CD4-positive, alpha-beta T cell (primary cell): ENCODE results near the gene COL25A1. TPM values are rescaled to one million over a fixed set of nuclear protein-coding genes. Genes with fewer than 3 reads are reported as not detected.

Source experiments
- ATAC-seq: fragments of 200-7000 bp; cut with Tn5 transposase; one replicate; pipeline ENCODE4 v1.10.0; 2022; ENCODE audit warnings: mild to moderate bottlenecking; ENCODE audit not compliant: poor library complexity
- CTCF ChIA-PET: fragments of 350-600 bp; sonication (Branson Sonifier 250); formaldehyde crosslinking; loops from one replicate; lab custom pipeline; 2021; ENCODE audit warnings: antibody characterized with exemption, inconsistent platforms; lab: Charles Lee
- POLR2A ChIA-PET: fragments of 350-600 bp; sonication (Branson Sonifier 250); formaldehyde crosslinking; loops from one replicate; lab custom pipeline; 2021; ENCODE audit warnings: antibody characterized with exemption, inconsistent platforms; lab: Charles Lee
- DNase-seq, 14 experiments: peaks; one replicate each; pipeline ENCODE4 v3.0.0-alpha.2; 2013 to 2020; ENCODE audit warnings: mixed read lengths in 2 of 14
- H3K27ac ChIP-seq, 2 donors: one replicate each; pipeline versions ENCODE4 v1.5.1 to v1.7.0; 2013; ENCODE audit warnings: low read length in 2 of 2, low read depth in 1 of 2, mild to moderate bottlenecking in 1 of 2
- H3K27me3 ChIP-seq, 2 experiments: 1 replicate in 1 of 2; 2 replicates in 1 of 2; pipeline versions ENCODE4 v1.6.1 to v1.7.0; 2013; ENCODE audit warnings: low read length in 2 of 2, control low read depth in 1 of 2, mild to moderate bottlenecking in 1 of 2, moderate library complexity in 1 of 2; ENCODE audit not compliant: insufficient read depth in 2 of 2, control insufficient read depth in 1 of 2
- H3K36me3 ChIP-seq: one replicate; pipeline ENCODE4 v1.6.1; 2013; ENCODE audit warnings: low read length, control low read depth; ENCODE audit not compliant: insufficient read depth
- H3K4me1 ChIP-seq: one replicate; pipeline ENCODE4 v1.6.1; 2013; ENCODE audit warnings: low read length, control low read depth; ENCODE audit not compliant: insufficient read depth
- H3K4me3 ChIP-seq: one replicate; pipeline ENCODE4 v1.5.1; 2013; ENCODE audit warnings: mild to moderate bottlenecking, low read length, moderate library complexity
- H3K9me3 ChIP-seq, 2 experiments: 1 replicate in 1 of 2; 2 replicates in 1 of 2; pipeline versions ENCODE4 v1.6.1 to v1.7.0; 2013; ENCODE audit warnings: low read length in 2 of 2, mild to moderate bottlenecking in 2 of 2, control low read depth in 1 of 2, moderate library complexity in 1 of 2; ENCODE audit not compliant: control insufficient read depth in 1 of 2, insufficient read depth in 1 of 2
- H3K27ac Mint-ChIP-seq: one replicate; pipeline ENCODE4 v1.8.0; 2020; ENCODE audit warnings: mixed read lengths
- H3K27me3 Mint-ChIP-seq: one replicate; pipeline ENCODE4 v1.8.0; 2021; ENCODE audit warnings: mixed read lengths
- H3K36me3 Mint-ChIP-seq: one replicate; pipeline ENCODE4 v1.8.0; 2021; ENCODE audit warnings: low read depth, mixed read lengths
- H3K4me1 Mint-ChIP-seq: one replicate; pipeline ENCODE4 v1.8.0; 2021; ENCODE audit warnings: low read depth, mixed read lengths
- H3K4me3 Mint-ChIP-seq: one replicate; pipeline ENCODE4 v1.8.0; 2020; ENCODE audit warnings: mild to moderate bottlenecking, mixed read lengths
- H3K9me3 Mint-ChIP-seq: one replicate; pipeline ENCODE4 v1.8.0; 2020; ENCODE audit warnings: mixed read lengths
- intact Hi-C, 2 experiments: fragments of 100-400 bp; cut with DNase I in 1 of 2; cut with micrococcal nuclease in 1 of 2; formaldehyde crosslinking; loops; one replicate each; pipeline versions ENCODE4 v1.15.1 to v1.9.0; 2023 to 2025; cut with DNase I, micrococcal nuclease
- total RNA-seq, 174 experiments: library from RNA in 2 of 174; stranded (reverse) in 2 of 174; gene quantifications; one replicate each; pipeline ENCODE4 v1.2.3 and lab custom pipeline; 2021 to 2026
- TF ChIP-seq, protein P1 (sequence below): fragments of 200-600 bp; IDR thresholded peaks from one replicate; pipeline ENCODE4 v1.8.0; 2022; ENCODE audit warnings: antibody characterized with exemption, mild to moderate bottlenecking

The COL25A1 gene
- total RNA-seq, 2 experiments from 2014 or later: 0.42 TPM; not detected in 1

DNA sequence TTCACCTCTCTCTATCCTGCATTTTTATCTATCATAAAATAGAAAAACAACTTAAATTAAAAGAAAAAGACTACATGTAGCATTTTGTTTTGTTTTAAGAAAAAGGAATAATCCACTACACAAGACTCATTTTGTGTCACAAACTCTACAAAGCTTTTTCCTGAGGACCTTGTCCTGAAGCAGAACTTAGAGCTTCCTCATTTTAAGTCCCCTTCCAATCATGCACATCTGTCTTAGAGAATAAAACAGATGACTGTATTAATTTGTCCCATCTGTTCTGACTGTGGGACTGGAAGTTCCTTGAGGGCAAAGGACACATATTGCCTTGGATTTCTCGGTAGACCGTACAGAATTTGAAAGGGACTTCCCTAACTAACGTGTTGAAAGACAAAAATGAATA is 218.5 kb downstream of the COL25A1 start:
- Histone ChIP-seq H3K9me3 (no peaks in the 10 kb centered on the region), H3K36me3 (no peaks in the 10 kb centered on the region), H3K27ac (no peak overlapping the region), H3K4me3 (no peak overlapping the region), H3K27me3 (no peaks in the 10 kb centered on the region), H3K4me1 (no peaks in the 10 kb centered on the region)
- no peaks in the 10 kb centered on the region for H3K9me3 Mint-ChIP-seq
- TF ChIP-seq, protein P1, sequence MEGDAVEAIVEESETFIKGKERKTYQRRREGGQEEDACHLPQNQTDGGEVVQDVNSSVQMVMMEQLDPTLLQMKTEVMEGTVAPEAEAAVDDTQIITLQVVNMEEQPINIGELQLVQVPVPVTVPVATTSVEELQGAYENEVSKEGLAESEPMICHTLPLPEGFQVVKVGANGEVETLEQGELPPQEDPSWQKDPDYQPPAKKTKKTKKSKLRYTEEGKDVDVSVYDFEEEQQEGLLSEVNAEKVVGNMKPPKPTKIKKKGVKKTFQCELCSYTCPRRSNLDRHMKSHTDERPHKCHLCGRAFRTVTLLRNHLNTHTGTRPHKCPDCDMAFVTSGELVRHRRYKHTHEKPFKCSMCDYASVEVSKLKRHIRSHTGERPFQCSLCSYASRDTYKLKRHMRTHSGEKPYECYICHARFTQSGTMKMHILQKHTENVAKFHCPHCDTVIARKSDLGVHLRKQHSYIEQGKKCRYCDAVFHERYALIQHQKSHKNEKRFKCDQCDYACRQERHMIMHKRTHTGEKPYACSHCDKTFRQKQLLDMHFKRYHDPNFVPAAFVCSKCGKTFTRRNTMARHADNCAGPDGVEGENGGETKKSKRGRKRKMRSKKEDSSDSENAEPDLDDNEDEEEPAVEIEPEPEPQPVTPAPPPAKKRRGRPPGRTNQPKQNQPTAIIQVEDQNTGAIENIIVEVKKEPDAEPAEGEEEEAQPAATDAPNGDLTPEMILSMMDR: no peak
- DNase-seq (no peak), ATAC-seq (no peak)
- H3K27ac Mint-ChIP-seq: no peak overlapping the region
- H3K4me3 Mint-ChIP-seq: no peak overlapping the region
- CTCF ChIA-PET: no interaction called here
- no peaks in the 10 kb centered on the region for H3K4me1 Mint-ChIP-seq
- intact Hi-C loops: no loop called here
- no peaks in the 10 kb centered on the region for H3K27me3 Mint-ChIP-seq
- no peaks in the 10 kb centered on the region for H3K36me3 Mint-ChIP-seq
- POLR2A ChIA-PET: no interaction called here

DNA sequence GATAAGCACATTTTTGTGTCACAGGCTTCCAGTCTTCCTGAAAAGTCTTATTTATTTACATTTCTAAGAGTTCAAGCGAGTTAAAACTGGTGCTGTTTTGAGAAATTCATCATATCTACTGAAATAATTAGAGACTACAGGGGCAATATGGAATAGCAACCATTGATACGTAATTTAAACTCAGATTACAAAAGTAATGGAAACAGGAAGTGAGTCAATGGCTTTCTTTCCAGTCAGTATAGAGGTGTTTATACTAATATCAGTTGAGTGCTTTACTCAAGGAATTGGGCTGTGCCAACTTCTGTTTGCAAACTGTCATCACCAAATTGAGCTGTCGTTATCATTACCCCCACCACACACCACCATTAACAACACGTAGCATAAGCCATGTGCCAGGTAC is 222.7 kb downstream of the COL25A1 start:
- H3K4me1 Mint-ChIP-seq: no peaks in the 10 kb centered on the region
- H3K27me3 Mint-ChIP-seq: no peaks in the 10 kb centered on the region
- TF ChIP-seq, protein P1: no peak
- DNase-seq (no peak), ATAC-seq (no peak)
- H3K27ac Mint-ChIP-seq: no peak overlapping the region
- ChIA-PET POLR2A (no interaction called here), CTCF (no interaction called here)
- no peaks in the 10 kb centered on the region for H3K4me1 ChIP-seq
- no peaks in the 10 kb centered on the region for H3K9me3 ChIP-seq
- H3K9me3 Mint-ChIP-seq: no peaks in the 10 kb centered on the region
- intact Hi-C loops: no loop called here
- H3K36me3 ChIP-seq: no peaks in the 10 kb centered on the region
- H3K4me3 ChIP-seq: no peak overlapping the region
- no peak overlapping the region for H3K4me3 Mint-ChIP-seq
- H3K27ac ChIP-seq: no peak overlapping the region
- H3K36me3 Mint-ChIP-seq: no peaks in the 10 kb centered on the region
- H3K27me3 ChIP-seq: no peaks in the 10 kb centered on the region

DNA sequence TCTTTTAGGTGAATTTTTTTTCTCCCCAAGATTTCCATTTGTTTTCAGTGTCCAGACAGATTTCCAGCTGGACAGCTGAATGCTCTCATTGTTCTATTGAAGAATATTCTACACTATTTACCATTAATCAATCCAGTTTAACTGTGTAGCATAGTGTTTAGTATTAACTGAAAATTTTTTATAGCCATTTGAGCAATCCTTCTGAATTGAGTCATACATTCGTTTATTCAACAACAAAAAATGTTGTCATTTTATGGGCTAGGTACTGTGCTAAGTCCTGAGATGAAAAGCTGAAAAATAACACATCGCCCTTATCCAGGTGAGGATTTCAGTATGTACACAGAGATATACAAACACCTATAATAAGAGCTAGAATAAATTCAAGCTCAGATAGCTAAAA is 223.3 kb downstream of the COL25A1 start:
- Mint-ChIP-seq H3K4me1 (no peaks in the 10 kb centered on the region), H3K9me3 (no peaks in the 10 kb centered on the region), H3K27ac (no peak overlapping the region), H3K4me3 (no peak overlapping the region), H3K36me3 (no peaks in the 10 kb centered on the region), H3K27me3 (no peaks in the 10 kb centered on the region)
- no peaks in the 10 kb centered on the region for H3K4me1 ChIP-seq
- ATAC-seq (no peak), DNase-seq (no peak)
- ChIA-PET POLR2A (no interaction called here), CTCF (no interaction called here)
- no peaks in the 10 kb centered on the region for H3K9me3 ChIP-seq
- TF ChIP-seq, protein P1: no peak
- no peaks in the 10 kb centered on the region for H3K27me3 ChIP-seq
- no peak overlapping the region for H3K27ac ChIP-seq
- intact Hi-C loops: no loop called here
- H3K36me3 ChIP-seq: no peaks in the 10 kb centered on the region
- H3K4me3 ChIP-seq: no peak overlapping the region
